GM10248 (cell line): ENCODE results near the gene SIPA1L3.

Experiments
- CTCF ChIA-PET: fragments of 300-600 bp; sonication (Branson Sonifier 250); formaldehyde crosslinking; extraction: SDS; loops from one replicate; lab custom pipeline; 2021; ENCODE audit warnings: antibody characterized with exemption; lab: Yijun Ruan, JAX
- POLR2A ChIA-PET: fragments of 350-650 bp; sonication (Branson Sonifier 250); formaldehyde crosslinking; extraction: SDS; loops from one replicate; lab custom pipeline; 2020; ENCODE audit warnings: antibody characterized with exemption; lab: Yijun Ruan, JAX
- DNase-seq: peaks from one replicate; pipeline ENCODE4 v3.0.0; 2012; ENCODE audit errors: extremely low spot score
- CTCF ChIP-seq: IDR thresholded peaks from 2 replicates; pipeline ENCODE4 v1.5.1; 2012; ENCODE audit warnings: mild to moderate bottlenecking, low read depth; ENCODE audit errors: extremely low read depth, missing control alignments, control extremely low read depth

The SIPA1L3 gene

GRCh38 chr19:37899453-37899852 is 7.6 kb upstream of the SIPA1L3 start:
- no peak for TF ChIP-seq CTCF
- DNase-seq, result no peak
- ChIA-PET CTCF (interaction anchor here (0.7 to 1.7 kb wide), 10 partner anchors 34 to 474 kb away, joined by 3 to 5 read pairs (median 3); no protein-coding TSS in a partner anchor), POLR2A (no interaction called here)

- ChIA-PET POLR2A (no interaction called here), CTCF (interaction anchor here (0.8 to 1.7 kb wide), 8 partner anchors 49 to 473 kb away, joined by 3 to 5 read pairs (median 3); no protein-coding TSS in a partner anchor)
- DNase-seq, result no peak
- no peak for TF ChIP-seq CTCF
These were observed 7.0 kb upstream of the SIPA1L3 start for GRCh38 chr19:37899966-37900365.

- POLR2A ChIA-PET, result no interaction called here
- peak; percentile 80 for DNase-seq
- CTCF ChIA-PET, result interaction anchor here (0.6 to 3.1 kb wide), 73 partner anchors 9 to 606 kb away, joined by 3 to 19 read pairs (median 5); partner anchors contain the start of genes CATSPERG, FAM98C, KCNK6 and PSMD8
- TF ChIP-seq CTCF, result peak; percentile 86
These were observed 4.3 kb upstream of the SIPA1L3 start for GRCh38 chr19:37902668-37903067.

GRCh38 chr19:37903096-37903495 is 3.9 kb upstream of the SIPA1L3 start:
- POLR2A ChIA-PET, result no interaction called here
- no peak for TF ChIP-seq CTCF
- CTCF ChIA-PET, result interaction anchor here (0.6 to 3.1 kb wide), 54 partner anchors 9 to 500 kb away, joined by 3 to 19 read pairs (median 6); partner anchors contain the start of genes CATSPERG, FAM98C, KCNK6 and PSMD8
- DNase-seq, result no peak

GRCh38 chr19:37905946-37906868 is 801 bp upstream of the SIPA1L3 start, which contains the start of gene WDR87:
WDR87 (minus strand) TSS chr19:37906594; CDS start chr19:37898239, 8,355 bp downstream.
- DNase-seq, result peak; percentile 63
- TF ChIP-seq CTCF, result no peak
- ChIA-PET POLR2A (interaction anchor here (0.5 to 1.5 kb wide), 3 partner anchors 22 to 484 kb away, joined by 3 to 10 read pairs (median 3); no protein-coding TSS in a partner anchor), CTCF (interaction anchor here (0.9 to 2.5 kb wide), 15 partner anchors 8 to 496 kb away, joined by 3 to 14 read pairs (median 4); partner anchors contain the start of genes CATSPERG and FAM98C)
